Neural progenitor cell (in vitro differentiated cells): ENCODE results near the gene ZNF408. TPM values are rescaled to one million over a fixed set of nuclear protein-coding genes. Genes with fewer than 3 reads are reported as not detected.

Experiments
- DNase-seq: peaks from one replicate; pipeline ENCODE4 v3.0.0-alpha.2; 2016; ENCODE audit warnings: low spot score
- H2AFZ ChIP-seq: fragments of 200-600 bp; sonication (generic); replicated peaks from 2 replicates; pipeline ENCODE4 v1.6.1; 2016; ENCODE audit warnings: antibody characterized with exemption
- H3F3A ChIP-seq: fragments of 200-600 bp; sonication (generic); 2 replicates; pipeline ENCODE4 v1.6.1; 2016; ENCODE audit warnings: antibody characterized with exemption, low read depth
- H3K27ac ChIP-seq: fragments of 200-600 bp; sonication (generic); 2 replicates; pipeline ENCODE4 v1.5.1; 2016; ENCODE audit warnings: mild to moderate bottlenecking
- H3K27me3 ChIP-seq: fragments of 200-600 bp; sonication (generic); 2 replicates; pipeline ENCODE4 v1.6.1; 2016; ENCODE audit warnings: mild to moderate bottlenecking, moderate library complexity
- H3K36me3 ChIP-seq: fragments of 200-600 bp; sonication (generic); 2 replicates; pipeline ENCODE4 v1.5.1; 2016
- H3K4me1 ChIP-seq: fragments of 200-600 bp; sonication (generic); 2 replicates; pipeline ENCODE4 v1.6.1; 2016; ENCODE audit warnings: mixed run types
- H3K4me2 ChIP-seq: fragments of 200-600 bp; sonication (generic); 2 replicates; pipeline ENCODE4 v1.6.1; 2016
- H3K4me3 ChIP-seq: fragments of 200-600 bp; sonication (generic); 2 replicates; pipeline ENCODE4 v1.5.1; 2016
- H3K79me2 ChIP-seq: fragments of 200-600 bp; sonication (generic); 2 replicates; pipeline ENCODE4 v1.6.1; 2016; ENCODE audit warnings: low read depth
- H3K9ac ChIP-seq: fragments of 200-600 bp; sonication (generic); 2 replicates; pipeline ENCODE4 v1.6.1; 2016
- H3K9me3 ChIP-seq: fragments of 200-600 bp; sonication (generic); 2 replicates; pipeline ENCODE4 v1.5.1; 2016; ENCODE audit warnings: low read depth
- H4K20me1 ChIP-seq: fragments of 200-600 bp; sonication (generic); 2 replicates; pipeline ENCODE4 v1.6.1; 2016; ENCODE audit warnings: low read depth
- H3K27ac Mint-ChIP-seq: 3 replicates; pipeline ENCODE4 v1.8.0; 2021; ENCODE audit warnings: mixed read lengths
- H3K27me3 Mint-ChIP-seq: 2 replicates; pipeline ENCODE4 v1.8.0; 2022; ENCODE audit warnings: low read depth, mild to moderate bottlenecking, inconsistent platforms, moderate library complexity, mixed read lengths; ENCODE audit not compliant: insufficient read depth
- H3K36me3 Mint-ChIP-seq: 3 replicates; pipeline ENCODE4 v1.8.0; 2021; ENCODE audit warnings: mixed read lengths
- H3K4me1 Mint-ChIP-seq: 3 replicates; pipeline ENCODE4 v1.8.0; 2021; ENCODE audit warnings: mixed read lengths
- H3K4me3 Mint-ChIP-seq: 3 replicates; pipeline ENCODE4 v1.8.0; 2021; ENCODE audit warnings: mild to moderate bottlenecking, moderate library complexity, mixed read lengths
- H3K9me3 Mint-ChIP-seq: 3 replicates; pipeline ENCODE4 v1.8.0; 2020; ENCODE audit warnings: mixed read lengths
- EZH2 ChIP-seq: fragments of 200-600 bp; sonication (generic); IDR thresholded peaks from 2 replicates; pipeline ENCODE4 v1.6.1; 2017; ENCODE audit warnings: antibody characterized with exemption, mild to moderate bottlenecking, moderate library complexity
- EZH2phosphoT487 ChIP-seq: fragments of 200-600 bp; sonication (generic); IDR thresholded peaks from 2 replicates; pipeline ENCODE4 v1.6.1; 2017; ENCODE audit warnings: antibody characterized with exemption
- total RNA-seq: library from RNA; depleted of rRNA; stranded (reverse); fragments of >200 nt; gene quantifications from 2 replicates; pipeline ENCODE4 v1.2.3, GENCODE V29; 2015; ENCODE audit warnings: low replicate concordance
- TF ChIP-seq, protein P1 (sequence below): fragments of 200-600 bp; sonication (generic); IDR thresholded peaks from 2 replicates; pipeline ENCODE4 v1.5.1; 2017; ENCODE audit warnings: antibody characterized with exemption, mild to moderate bottlenecking

The ZNF408 gene
- total RNA-seq, 1 donor from 2014 or later, result 2.8 TPM

GRCh38 chr11:46695345-46696211, 5.3 kb upstream of the ZNF408 start:
- DNase-seq, result no peak
- Histone ChIP-seq H3K79me2 (peaks cover 16% of the 10 kb centered on the region), H2AFZ (no peak overlapping the region), H3K4me3 (no peak overlapping the region), H3K9ac (no peak overlapping the region), H3K27ac (no peak overlapping the region), H3K9me3 (no peaks in the 10 kb centered on the region), H3F3A (peaks cover 9% of the 10 kb centered on the region), H4K20me1 (no peaks in the 10 kb centered on the region), H3K27me3 (no peaks in the 10 kb centered on the region), H3K36me3 (no peaks in the 10 kb centered on the region), H3K4me2 (no peak overlapping the region), H3K4me1 (no peaks in the 10 kb centered on the region)
- peaks cover 7% of the 10 kb centered on the region for H3K27me3 Mint-ChIP-seq
- no peak for TF ChIP-seq EZH2
- TF ChIP-seq, protein P1, sequence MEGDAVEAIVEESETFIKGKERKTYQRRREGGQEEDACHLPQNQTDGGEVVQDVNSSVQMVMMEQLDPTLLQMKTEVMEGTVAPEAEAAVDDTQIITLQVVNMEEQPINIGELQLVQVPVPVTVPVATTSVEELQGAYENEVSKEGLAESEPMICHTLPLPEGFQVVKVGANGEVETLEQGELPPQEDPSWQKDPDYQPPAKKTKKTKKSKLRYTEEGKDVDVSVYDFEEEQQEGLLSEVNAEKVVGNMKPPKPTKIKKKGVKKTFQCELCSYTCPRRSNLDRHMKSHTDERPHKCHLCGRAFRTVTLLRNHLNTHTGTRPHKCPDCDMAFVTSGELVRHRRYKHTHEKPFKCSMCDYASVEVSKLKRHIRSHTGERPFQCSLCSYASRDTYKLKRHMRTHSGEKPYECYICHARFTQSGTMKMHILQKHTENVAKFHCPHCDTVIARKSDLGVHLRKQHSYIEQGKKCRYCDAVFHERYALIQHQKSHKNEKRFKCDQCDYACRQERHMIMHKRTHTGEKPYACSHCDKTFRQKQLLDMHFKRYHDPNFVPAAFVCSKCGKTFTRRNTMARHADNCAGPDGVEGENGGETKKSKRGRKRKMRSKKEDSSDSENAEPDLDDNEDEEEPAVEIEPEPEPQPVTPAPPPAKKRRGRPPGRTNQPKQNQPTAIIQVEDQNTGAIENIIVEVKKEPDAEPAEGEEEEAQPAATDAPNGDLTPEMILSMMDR, result no peak
- no peak for TF ChIP-seq EZH2phosphoT487
- H3K4me1 Mint-ChIP-seq, result peaks cover 26% of the 10 kb centered on the region
- H3K4me3 Mint-ChIP-seq, result no peak overlapping the region
- H3K36me3 Mint-ChIP-seq, result peaks cover 2% of the 10 kb centered on the region
- H3K27ac Mint-ChIP-seq, result no peak overlapping the region
- H3K9me3 Mint-ChIP-seq, result no peaks in the 10 kb centered on the region

GRCh38 chr11:46696212-46696558, 4.6 kb upstream of the ZNF408 start:
- no peaks in the 10 kb centered on the region for H4K20me1 ChIP-seq
- Mint-ChIP-seq H3K27me3 (peaks cover 8% of the 10 kb centered on the region), H3K36me3 (no peaks in the 10 kb centered on the region), H3K4me3 (no peak overlapping the region), H3K4me1 (peaks cover 28% of the 10 kb centered on the region), H3K27ac (no peak overlapping the region), H3K9me3 (no peaks in the 10 kb centered on the region)
- H3K4me3 ChIP-seq, result no peak overlapping the region
- no peak overlapping the region for H3K27ac ChIP-seq
- H3K9ac ChIP-seq, result no peak overlapping the region
- H2AFZ ChIP-seq, result no peak overlapping the region
- no peaks in the 10 kb centered on the region for H3K4me1 ChIP-seq
- no peaks in the 10 kb centered on the region for H3K9me3 ChIP-seq
- H3K27me3 ChIP-seq, result no peaks in the 10 kb centered on the region
- no peak overlapping the region for H3K4me2 ChIP-seq
- H3K79me2 ChIP-seq, result peaks cover 19% of the 10 kb centered on the region
- no peaks in the 10 kb centered on the region for H3K36me3 ChIP-seq
- H3F3A ChIP-seq, result peaks cover 9% of the 10 kb centered on the region
- TF ChIP-seq, protein P1, result no peak
- no peak for TF ChIP-seq EZH2phosphoT487
- TF ChIP-seq EZH2, result no peak
- no peak for DNase-seq

DNA sequence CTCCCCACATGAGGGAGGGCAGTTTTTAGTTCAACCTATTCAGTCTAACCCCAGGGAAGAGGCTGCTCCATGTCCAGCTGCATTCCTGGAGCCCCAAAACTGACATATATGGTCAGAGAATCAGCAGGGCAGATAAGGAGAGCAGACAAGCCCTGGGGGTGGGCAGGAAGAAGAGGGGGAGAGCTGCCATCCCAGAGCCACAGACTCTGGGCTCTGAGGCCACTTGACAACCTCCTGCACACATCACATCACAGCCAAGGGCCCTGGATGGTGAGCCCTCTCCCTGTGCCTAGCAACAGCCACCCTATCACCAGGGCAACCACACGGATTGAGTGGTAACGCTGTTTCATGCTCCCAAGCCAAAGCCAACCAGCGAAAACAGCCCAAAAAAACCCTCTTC, 3.5 kb upstream of the ZNF408 start:
- no peak overlapping the region for H3K4me3 ChIP-seq
- H2AFZ ChIP-seq, result no peak overlapping the region
- no peaks in the 10 kb centered on the region for H3K27me3 ChIP-seq
- peaks cover 35% of the 10 kb centered on the region for H3K4me1 Mint-ChIP-seq
- DNase-seq, result no peak
- no peak overlapping the region for H3K4me2 ChIP-seq
- peaks cover 5% of the 10 kb centered on the region for H3K4me1 ChIP-seq
- no peaks in the 10 kb centered on the region for H3K36me3 ChIP-seq
- peaks cover 30% of the 10 kb centered on the region for H3K79me2 ChIP-seq
- H3F3A ChIP-seq, result peaks cover 9% of the 10 kb centered on the region
- no peaks in the 10 kb centered on the region for H3K9me3 ChIP-seq
- peak overlapping the region; percentile 21 for H3K4me3 Mint-ChIP-seq
- peak overlapping the region; percentile 5 for H3K9ac ChIP-seq
- H3K27ac Mint-ChIP-seq, result peak overlapping the region; percentile 90
- peaks cover under 1% of the 10 kb centered on the region for H3K36me3 Mint-ChIP-seq
- H4K20me1 ChIP-seq, result no peaks in the 10 kb centered on the region
- TF ChIP-seq EZH2, result no peak
- TF ChIP-seq, protein P1, result no peak
- no peak for TF ChIP-seq EZH2phosphoT487
- no peak overlapping the region for H3K27ac ChIP-seq
- H3K9me3 Mint-ChIP-seq, result no peaks in the 10 kb centered on the region
- peaks cover 10% of the 10 kb centered on the region for H3K27me3 Mint-ChIP-seq
